PC-9 (cell line): ENCODE data around the gene AMDHD2. TPM values are rescaled to one million over a fixed set of nuclear protein-coding genes. Genes with fewer than 3 reads are reported as not detected.
"Not testable (repeated sequence)": the region's sequence is repeated elsewhere in the genome, so short reads cannot be mapped to it uniquely, and the experiment has no call there.

Experiments
- BruUV-seq: library from RNA; stranded (reverse); fragments of 400-500 nt; replicated peaks from 2 replicates; lab custom pipeline; 2021; lab: Mats Ljungman, UMichigan
- CTCF ChIA-PET: fragments of 300-600 bp; sonication (Branson Sonifier 250); formaldehyde crosslinking; loops from one replicate; lab custom pipeline; 2022; ENCODE audit warnings: antibody characterized with exemption; lab: Charles Lee
- POLR2A ChIA-PET: fragments of 300-600 bp; sonication (Branson Sonifier 250); formaldehyde crosslinking; loops from one replicate; lab custom pipeline; 2022; ENCODE audit warnings: antibody characterized with exemption; ENCODE audit not compliant: unreplicated experiment; lab: Charles Lee
- DNase-seq, 2 experiments: peaks; one replicate each; pipeline versions ENCODE4 v3.0.0 to v3.0.0-alpha.2; 2015 to 2022; ENCODE audit warnings: mixed read lengths in 1 of 2
- H2AFZ ChIP-seq: fragments of 200-600 bp; sonication (generic); 2 replicates; pipeline ENCODE4 v1.8.1; 2017; ENCODE audit warnings: antibody characterized with exemption
- H3F3A ChIP-seq: fragments of 200-600 bp; sonication (generic); 2 replicates; pipeline ENCODE4 v1.8.1; 2017; ENCODE audit warnings: antibody characterized with exemption, mild to moderate bottlenecking, low read depth; ENCODE audit not compliant: insufficient read depth
- H3K27ac ChIP-seq: fragments of 200-600 bp; sonication (generic); 2 replicates; pipeline ENCODE4 v1.6.1; 2016; ENCODE audit warnings: mixed run types
- H3K27me3 ChIP-seq: fragments of 200-600 bp; sonication (generic); 2 replicates; pipeline ENCODE4 v1.6.1; 2016; ENCODE audit warnings: low read depth, mixed run types; ENCODE audit not compliant: insufficient read depth
- H3K36me3 ChIP-seq: fragments of 200-600 bp; sonication (generic); 2 replicates; pipeline ENCODE4 v1.6.1; 2016; ENCODE audit warnings: low read depth, mixed run types
- H3K4me1 ChIP-seq: fragments of 200-600 bp; sonication (generic); replicated peaks from 2 replicates; pipeline ENCODE4 v1.6.1; 2016; ENCODE audit warnings: mixed run types; ENCODE audit not compliant: insufficient read depth
- H3K4me2 ChIP-seq: fragments of 200-600 bp; sonication (generic); 2 replicates; pipeline ENCODE4 v1.6.1; 2017; ENCODE audit warnings: mixed run types
- H3K4me3 ChIP-seq: fragments of 200-600 bp; sonication (generic); 2 replicates; pipeline ENCODE4 v1.6.1; 2016; ENCODE audit warnings: mixed run types
- H3K79me2 ChIP-seq: fragments of 200-600 bp; sonication (generic); 2 replicates; pipeline ENCODE4 v1.6.1; 2017; ENCODE audit warnings: low read depth, mixed run types
- H3K9me2 ChIP-seq: fragments of 200-600 bp; sonication (generic); 2 replicates; pipeline ENCODE4 v1.8.1; 2017; ENCODE audit warnings: mild to moderate bottlenecking; ENCODE audit not compliant: insufficient read depth
- H3K9me3 ChIP-seq: fragments of 200-600 bp; sonication (generic); 2 replicates; pipeline ENCODE4 v1.8.1; 2016; ENCODE audit warnings: low read depth; ENCODE audit not compliant: insufficient read depth
- H4K20me1 ChIP-seq: fragments of 200-600 bp; sonication (generic); 2 replicates; pipeline ENCODE4 v1.8.1; 2017; ENCODE audit not compliant: insufficient read depth
- EZH2 ChIP-seq: fragments of 200-600 bp; sonication (generic); IDR thresholded peaks from 2 replicates; pipeline ENCODE4 v1.8.0; 2017; ENCODE audit warnings: antibody characterized with exemption, low read depth
- intact Hi-C: fragments of 100-400 bp; cut with micrococcal nuclease; formaldehyde crosslinking; loops from one replicate; pipeline ENCODE4 v1.10.0; 2022; ENCODE audit not compliant: unreplicated experiment
- total RNA-seq: library from RNA; stranded (reverse); gene quantifications from 2 replicates; pipeline ENCODE4 v1.2.3, GENCODE V29; 2021
- TF ChIP-seq, protein P1 (sequence below): fragments of 200-600 bp; sonication (generic); conservative IDR thresholded peaks from 2 replicates; pipeline ENCODE4 v1.6.1; 2017; ENCODE audit warnings: mixed run types, antibody characterized with exemption, mild to moderate bottlenecking, moderate library complexity

Gene AMDHD2
- total RNA-seq, 1 experiment from 2014 or later: 47.9 TPM

DNA sequence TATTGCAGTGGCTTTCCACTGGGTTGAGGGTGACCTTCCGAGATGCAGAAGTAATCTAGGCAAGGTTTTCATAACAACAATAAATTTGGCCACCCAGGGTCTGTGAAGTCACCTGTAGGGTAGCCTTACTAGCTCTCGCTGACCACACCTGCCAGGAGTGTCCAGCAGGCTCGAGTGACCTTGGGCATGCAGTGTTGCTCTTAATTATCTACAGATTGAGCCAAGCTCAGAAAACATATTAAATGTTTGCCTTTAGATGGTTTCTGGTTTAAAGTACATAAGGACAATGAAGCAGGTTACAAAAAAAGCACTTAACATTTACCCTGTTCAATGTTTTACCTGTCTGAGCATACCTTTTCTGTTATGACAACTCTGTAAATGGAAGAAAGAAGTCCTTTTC lies 43.4 kb upstream of the AMDHD2 start:
- Histone ChIP-seq H3K4me2 (no peak overlapping the region), H2AFZ (no peak overlapping the region), H3K4me1 (peaks cover 13% of the 10 kb centered on the region; the same call in 1 of the 2 replicates), H3K4me3 (no peak overlapping the region), H3K79me2 (peaks cover 13% of the 10 kb centered on the region), H4K20me1 (peaks cover 13% of the 10 kb centered on the region; the same call in 1 of the 2 replicates), H3K27ac (no peak overlapping the region), H3K9me3 (no peaks in the 10 kb centered on the region), H3F3A (peaks cover 17% of the 10 kb centered on the region; the same call in 1 of the 2 replicates), H3K27me3 (no peaks in the 10 kb centered on the region), H3K36me3 (no peaks in the 10 kb centered on the region), H3K9me2 (no peaks in the 10 kb centered on the region)
- no peak for DNase-seq
- no peak for TF ChIP-seq EZH2
- TF ChIP-seq, protein P1, sequence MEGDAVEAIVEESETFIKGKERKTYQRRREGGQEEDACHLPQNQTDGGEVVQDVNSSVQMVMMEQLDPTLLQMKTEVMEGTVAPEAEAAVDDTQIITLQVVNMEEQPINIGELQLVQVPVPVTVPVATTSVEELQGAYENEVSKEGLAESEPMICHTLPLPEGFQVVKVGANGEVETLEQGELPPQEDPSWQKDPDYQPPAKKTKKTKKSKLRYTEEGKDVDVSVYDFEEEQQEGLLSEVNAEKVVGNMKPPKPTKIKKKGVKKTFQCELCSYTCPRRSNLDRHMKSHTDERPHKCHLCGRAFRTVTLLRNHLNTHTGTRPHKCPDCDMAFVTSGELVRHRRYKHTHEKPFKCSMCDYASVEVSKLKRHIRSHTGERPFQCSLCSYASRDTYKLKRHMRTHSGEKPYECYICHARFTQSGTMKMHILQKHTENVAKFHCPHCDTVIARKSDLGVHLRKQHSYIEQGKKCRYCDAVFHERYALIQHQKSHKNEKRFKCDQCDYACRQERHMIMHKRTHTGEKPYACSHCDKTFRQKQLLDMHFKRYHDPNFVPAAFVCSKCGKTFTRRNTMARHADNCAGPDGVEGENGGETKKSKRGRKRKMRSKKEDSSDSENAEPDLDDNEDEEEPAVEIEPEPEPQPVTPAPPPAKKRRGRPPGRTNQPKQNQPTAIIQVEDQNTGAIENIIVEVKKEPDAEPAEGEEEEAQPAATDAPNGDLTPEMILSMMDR: no peak
- intact Hi-C loops: no loop called here
- ChIA-PET POLR2A (no interaction called here), CTCF (no interaction called here)
- BruUV-seq: no TSS peak

DNA sequence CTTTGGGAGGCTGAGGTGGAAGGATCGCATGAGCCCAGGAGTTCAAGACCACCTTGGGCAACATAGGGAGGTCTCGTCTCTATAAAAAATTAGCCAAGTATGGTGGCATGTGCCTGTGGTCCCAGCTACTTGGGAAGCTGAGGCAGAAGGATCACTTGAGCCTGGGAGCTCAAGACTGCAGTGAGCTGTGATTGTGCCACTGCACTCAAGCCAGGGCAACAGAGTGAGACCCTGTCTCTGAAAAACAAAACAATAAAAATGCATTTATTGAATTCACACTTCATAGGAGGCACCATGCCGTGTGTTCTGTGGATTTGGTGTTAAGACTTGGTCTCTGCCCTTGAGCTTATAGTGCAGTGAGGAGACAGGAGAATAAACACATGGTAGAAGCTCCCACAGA lies 42.8 kb upstream of the AMDHD2 start:
- no peak overlapping the region for H3K4me2 ChIP-seq
- no TSS peak for BruUV-seq
- ChIA-PET CTCF (no interaction called here), POLR2A (no interaction called here)
- no peaks in the 10 kb centered on the region for H3K36me3 ChIP-seq
- no peak overlapping the region for H2AFZ ChIP-seq
- no peak overlapping the region for H3K27ac ChIP-seq
- intact Hi-C loops: no loop called here
- no peak for DNase-seq
- peaks cover 17% of the 10 kb centered on the region; the same call in 1 of the 2 replicates for H3F3A ChIP-seq
- H3K4me3 ChIP-seq: no peak overlapping the region
- H3K4me1 ChIP-seq: peaks cover 13% of the 10 kb centered on the region; the same call in 1 of the 2 replicates
- peaks cover 13% of the 10 kb centered on the region for H3K79me2 ChIP-seq
- H3K27me3 ChIP-seq: no peaks in the 10 kb centered on the region
- H3K9me2 ChIP-seq: no peaks in the 10 kb centered on the region
- peaks cover 13% of the 10 kb centered on the region; the same call in 1 of the 2 replicates for H4K20me1 ChIP-seq
- no peaks in the 10 kb centered on the region for H3K9me3 ChIP-seq
- TF ChIP-seq EZH2: no peak
- TF ChIP-seq, protein P1: no peak

DNA sequence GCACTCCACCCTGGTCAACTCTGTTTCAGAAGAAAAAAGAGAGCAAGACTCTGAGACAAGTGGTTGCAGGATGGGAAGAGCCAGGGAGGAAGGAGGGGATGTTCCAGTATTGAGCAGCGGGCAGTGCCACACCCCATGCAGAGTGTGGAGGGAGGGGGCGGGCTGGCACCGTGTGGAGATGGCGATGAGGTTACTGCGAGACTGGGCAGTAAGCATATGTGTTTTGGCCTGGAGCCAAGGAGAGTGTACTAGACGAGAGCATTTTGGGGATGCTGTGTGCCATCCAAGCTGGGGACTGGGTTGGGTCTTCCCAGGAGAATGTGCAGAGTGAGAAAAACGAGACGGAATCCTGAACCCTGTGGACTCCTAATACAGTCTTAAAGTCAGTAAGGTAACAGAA lies 41.9 kb upstream of the AMDHD2 start:
- POLR2A ChIA-PET: no interaction called here
- Histone ChIP-seq H3K36me3 (no peaks in the 10 kb centered on the region), H3K27me3 (no peaks in the 10 kb centered on the region), H4K20me1 (peaks cover 13% of the 10 kb centered on the region; the same call in 1 of the 2 replicates), H3K4me2 (no peak overlapping the region), H3K79me2 (peaks cover 13% of the 10 kb centered on the region), H3K4me1 (peaks cover 9% of the 10 kb centered on the region; the same call in 1 of the 2 replicates), H3K4me3 (no peak overlapping the region), H3K27ac (no peak overlapping the region), H3F3A (peaks cover 11% of the 10 kb centered on the region; the same call in 1 of the 2 replicates), H3K9me2 (no peaks in the 10 kb centered on the region), H2AFZ (no peak overlapping the region), H3K9me3 (no peaks in the 10 kb centered on the region)
- intact Hi-C loops: no loop called here
- CTCF ChIA-PET: no interaction called here
- no peak for TF ChIP-seq EZH2
- TF ChIP-seq, protein P1: no peak
- DNase-seq: no peak
- BruUV-seq: no TSS peak

DNA sequence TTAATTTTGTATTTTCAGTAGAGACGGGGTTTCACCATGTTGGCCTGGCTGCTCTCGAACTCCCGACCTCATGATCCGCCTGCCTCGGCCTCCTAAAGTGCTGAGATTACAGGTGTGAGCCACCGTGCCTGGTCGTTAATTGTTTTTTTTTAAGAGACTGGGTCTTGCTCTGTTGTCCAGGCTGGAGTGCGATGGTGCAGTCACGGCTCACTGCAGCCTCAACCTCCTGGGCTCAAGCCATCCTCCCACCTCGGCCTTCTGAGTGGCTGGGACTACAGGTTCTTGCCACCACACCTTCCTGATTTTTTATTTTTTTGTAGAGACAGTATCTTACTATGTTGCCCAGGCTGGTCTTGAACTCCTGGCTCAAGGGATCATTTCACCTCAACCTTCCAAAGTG lies 40.2 kb upstream of the AMDHD2 start:
- H3K4me1 ChIP-seq, H3K79me2 ChIP-seq, intact Hi-C loops, H2AFZ ChIP-seq, H3K9me2 ChIP-seq, BruUV-seq, H3K27ac ChIP-seq, H3K4me2 ChIP-seq, H3K27me3 ChIP-seq, DNase-seq, H3K36me3 ChIP-seq, H3K9me3 ChIP-seq, CTCF ChIA-PET, POLR2A ChIA-PET, H3K4me3 ChIP-seq: not testable (repeated sequence)
- Histone ChIP-seq H4K20me1 (peaks cover 13% of the 10 kb centered on the region; the same call in 1 of the 2 replicates), H3F3A (peaks cover 11% of the 10 kb centered on the region; the same call in 1 of the 2 replicates)
